KOPT-K1 (cell line): Measurements from ENCODE around the gene STX19.

Experiments
- H3K27ac ChIP-seq: fragments of 200-600 bp; sonication (generic); 2 replicates; pipeline ENCODE4 v1.5.1; 2016; ENCODE audit warnings: antibody characterized with exemption, mild to moderate bottlenecking, low read depth, low read length; ENCODE audit not compliant: poor library complexity, severe bottlenecking
- H3K36me3 ChIP-seq: fragments of 200-600 bp; sonication (generic); 2 replicates; pipeline ENCODE4 v1.5.1; 2017; ENCODE audit warnings: antibody characterized with exemption, mild to moderate bottlenecking, low read length, moderate library complexity; ENCODE audit not compliant: insufficient read depth
- H3K9me3 ChIP-seq: fragments of 200-600 bp; sonication (generic); 2 replicates; pipeline ENCODE4 v1.5.1; 2017; ENCODE audit warnings: antibody characterized with exemption, low read length, mild to moderate bottlenecking; ENCODE audit not compliant: insufficient read depth, poor library complexity, severe bottlenecking

Gene STX19

DNA sequence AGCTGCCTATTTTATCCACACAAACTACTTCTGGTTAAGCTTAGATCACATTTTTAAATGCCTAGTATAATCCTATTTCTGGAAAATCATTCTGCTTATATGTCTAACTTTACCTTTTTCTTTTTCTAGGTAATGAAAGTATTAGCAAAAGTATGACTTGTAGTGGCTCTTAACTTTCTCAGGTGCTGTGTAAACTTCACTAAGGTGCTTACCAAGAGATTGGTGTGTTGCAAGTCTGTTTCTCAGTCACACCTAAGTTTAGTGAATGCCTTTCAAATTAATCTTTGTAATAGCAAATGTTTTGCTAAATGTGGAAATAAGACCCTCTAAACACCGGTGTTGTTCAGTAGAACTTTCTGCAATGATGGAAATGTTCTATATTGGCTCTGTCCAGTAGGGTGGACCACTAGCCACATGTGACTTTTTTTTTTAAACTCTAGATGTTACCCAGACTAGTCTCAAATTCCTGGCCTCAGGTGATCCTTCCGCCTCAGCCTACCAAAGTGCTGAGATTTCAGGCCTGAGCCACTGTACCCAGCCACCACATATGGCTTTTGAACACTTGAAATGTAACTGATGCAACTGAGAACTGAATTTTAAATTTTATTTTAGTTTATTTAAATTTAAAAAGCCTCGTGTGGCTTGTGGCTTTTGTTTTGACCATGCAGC lies 26.4 kb downstream of the STX19 start:
- Histone ChIP-seq H3K9me3 (no peaks in the 10 kb centered on the region), H3K36me3 (no peaks in the 10 kb centered on the region), H3K27ac (no peak overlapping the region)

- Histone ChIP-seq H3K9me3 (no peaks in the 10 kb centered on the region), H3K36me3 (no peaks in the 10 kb centered on the region), H3K27ac (no peak overlapping the region)
These were observed 27.2 kb downstream of the STX19 start for GRCh38 chr3:94001191-94001590.

DNA sequence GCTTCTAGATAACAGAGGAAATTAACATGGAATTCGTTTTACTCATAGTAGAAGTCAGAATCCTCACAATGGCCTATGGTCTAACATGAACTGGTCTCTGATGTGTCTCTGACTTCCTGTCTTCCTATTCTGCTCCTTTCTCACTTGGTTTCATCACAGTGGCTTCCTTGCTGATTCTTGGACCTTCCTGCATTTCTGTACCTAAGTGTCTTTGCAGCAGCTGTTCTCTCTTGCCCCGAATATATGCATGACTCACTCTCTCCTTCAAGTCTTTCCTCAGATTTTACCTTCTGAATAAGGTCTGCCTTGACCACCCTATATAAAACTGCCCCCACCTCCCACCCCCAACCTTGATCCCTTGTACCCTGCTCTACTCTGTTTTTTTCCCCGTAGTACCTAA lies 34.3 kb downstream of the STX19 start:
- Histone ChIP-seq H3K36me3 (no peaks in the 10 kb centered on the region), H3K27ac (no peak overlapping the region), H3K9me3 (no peaks in the 10 kb centered on the region)

- no peak overlapping the region for H3K27ac ChIP-seq
- no peaks in the 10 kb centered on the region for H3K36me3 ChIP-seq
- H3K9me3 ChIP-seq = no peaks in the 10 kb centered on the region
These were observed 36.2 kb downstream of the STX19 start for GRCh38 chr3:93992207-93992606.

GRCh38 chr3:93991631-93992030 lies 36.8 kb downstream of the STX19 start:
- H3K27ac ChIP-seq = no peak overlapping the region
- no peaks in the 10 kb centered on the region for H3K36me3 ChIP-seq
- H3K9me3 ChIP-seq = no peaks in the 10 kb centered on the region

DNA sequence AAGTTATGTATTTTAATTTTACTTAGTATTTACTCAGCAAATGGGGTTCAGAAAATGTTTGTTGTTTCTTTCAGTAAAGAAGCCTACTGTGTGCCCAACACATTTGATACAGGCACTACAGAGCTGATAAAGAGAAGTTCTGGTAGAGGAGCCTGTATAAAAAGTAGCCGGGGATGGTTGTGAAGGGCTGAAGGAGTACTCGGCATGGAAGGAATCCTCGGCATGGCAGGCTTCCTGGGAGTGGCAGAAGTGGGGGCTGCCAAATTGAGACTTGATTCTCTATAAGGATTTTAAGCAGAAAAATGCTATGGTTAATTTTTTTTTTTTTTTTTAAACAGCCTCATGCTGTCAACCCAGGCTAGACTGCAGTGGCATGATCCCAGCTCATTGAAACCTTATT lies 39.2 kb downstream of the STX19 start:
- H3K36me3 ChIP-seq = no peaks in the 10 kb centered on the region
- no peaks in the 10 kb centered on the region for H3K9me3 ChIP-seq
- no peak overlapping the region for H3K27ac ChIP-seq

GRCh38 chr3:93988764-93989163 lies 39.6 kb downstream of the STX19 start:
- no peaks in the 10 kb centered on the region for H3K36me3 ChIP-seq
- H3K9me3 ChIP-seq = no peaks in the 10 kb centered on the region
- H3K27ac ChIP-seq = no peak overlapping the region

GRCh38 chr3:93988283-93988682 lies 40.1 kb downstream of the STX19 start:
- Histone ChIP-seq H3K36me3 (no peaks in the 10 kb centered on the region), H3K27ac (no peak overlapping the region), H3K9me3 (no peaks in the 10 kb centered on the region)

DNA sequence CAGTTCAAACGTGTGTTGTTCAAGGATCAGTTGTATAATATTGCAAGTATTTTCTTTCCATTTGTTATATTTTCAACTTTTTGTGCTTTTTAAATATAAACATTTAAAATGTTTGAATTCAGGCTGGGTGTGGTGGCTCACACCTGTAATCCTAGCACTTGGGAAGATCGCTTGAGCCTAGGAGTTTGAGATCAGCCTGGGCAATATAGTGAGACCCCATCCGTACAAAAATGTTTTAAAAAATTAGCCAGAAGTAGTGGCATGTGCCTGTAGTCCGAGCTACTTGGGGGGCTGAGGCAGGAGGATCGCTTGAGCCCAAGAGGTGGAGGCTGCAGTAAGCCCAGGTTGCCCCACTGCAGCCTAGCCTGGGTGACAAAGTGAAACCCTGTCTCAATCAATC lies 43.8 kb downstream of the STX19 start:
- Histone ChIP-seq H3K9me3 (no peaks in the 10 kb centered on the region), H3K36me3 (no peaks in the 10 kb centered on the region)

DNA sequence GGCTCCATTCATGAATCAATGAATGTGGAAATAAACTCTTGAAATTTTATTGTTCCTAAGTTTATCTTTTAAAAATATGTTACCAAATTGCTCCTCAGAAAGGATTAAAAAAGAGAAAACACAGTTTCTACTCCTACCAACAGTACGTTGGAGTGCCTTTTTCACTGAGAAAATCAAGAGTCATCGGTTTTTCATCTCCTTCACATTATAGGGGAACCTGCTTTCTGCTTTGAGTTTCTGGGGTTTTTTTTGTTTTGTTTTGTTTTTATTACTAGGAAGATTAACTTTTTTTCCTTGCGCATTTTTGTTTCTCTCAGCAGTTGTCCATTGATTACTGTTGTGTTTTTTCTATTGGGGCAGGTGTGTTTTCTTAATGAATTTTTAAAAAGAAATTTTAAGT lies 45.0 kb downstream of the STX19 start:
- Histone ChIP-seq H3K27ac (no peak overlapping the region), H3K9me3 (no peaks in the 10 kb centered on the region), H3K36me3 (no peaks in the 10 kb centered on the region)

More for the DNA sequence above, 43.8 kb downstream of the STX19 start:
- no peak overlapping the region for H3K27ac ChIP-seq

DNA sequence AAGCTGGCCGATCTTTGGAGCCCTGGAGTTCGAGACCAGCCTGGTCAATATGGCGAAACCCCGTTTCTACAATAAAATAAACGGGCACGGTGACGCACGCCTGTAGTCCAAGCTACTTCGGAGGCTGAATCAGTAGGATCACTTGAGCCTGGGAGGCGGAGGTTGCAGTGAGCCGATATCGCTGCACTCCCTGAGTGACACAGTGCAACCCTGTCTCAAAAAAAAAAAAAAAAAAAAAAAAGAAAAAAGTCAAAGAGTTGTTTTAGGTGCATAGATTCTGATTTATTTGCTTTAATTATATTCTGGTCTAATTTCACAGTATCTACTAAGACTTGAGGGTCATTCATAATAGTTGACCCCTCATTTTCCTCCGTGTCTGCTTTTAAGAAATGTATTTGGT lies 46.7 kb downstream of the STX19 start:
- Histone ChIP-seq H3K9me3 (no peaks in the 10 kb centered on the region), H3K36me3 (no peaks in the 10 kb centered on the region), H3K27ac (no peak overlapping the region)

- no peaks in the 10 kb centered on the region for H3K36me3 ChIP-seq
- H3K27ac ChIP-seq = peak within 1 kb of the TSS; percentile 47
- H3K9me3 ChIP-seq = no peaks in the 10 kb centered on the region
These were observed 48.3 kb downstream of the STX19 start, which contains the start of gene ARL13B for GRCh38 chr3:93979850-93980676. Gene ARL13B, plus strand, starts transcription at chr3:93980155. Its CDS starts 269 bp downstream, at chr3:93980424.

DNA sequence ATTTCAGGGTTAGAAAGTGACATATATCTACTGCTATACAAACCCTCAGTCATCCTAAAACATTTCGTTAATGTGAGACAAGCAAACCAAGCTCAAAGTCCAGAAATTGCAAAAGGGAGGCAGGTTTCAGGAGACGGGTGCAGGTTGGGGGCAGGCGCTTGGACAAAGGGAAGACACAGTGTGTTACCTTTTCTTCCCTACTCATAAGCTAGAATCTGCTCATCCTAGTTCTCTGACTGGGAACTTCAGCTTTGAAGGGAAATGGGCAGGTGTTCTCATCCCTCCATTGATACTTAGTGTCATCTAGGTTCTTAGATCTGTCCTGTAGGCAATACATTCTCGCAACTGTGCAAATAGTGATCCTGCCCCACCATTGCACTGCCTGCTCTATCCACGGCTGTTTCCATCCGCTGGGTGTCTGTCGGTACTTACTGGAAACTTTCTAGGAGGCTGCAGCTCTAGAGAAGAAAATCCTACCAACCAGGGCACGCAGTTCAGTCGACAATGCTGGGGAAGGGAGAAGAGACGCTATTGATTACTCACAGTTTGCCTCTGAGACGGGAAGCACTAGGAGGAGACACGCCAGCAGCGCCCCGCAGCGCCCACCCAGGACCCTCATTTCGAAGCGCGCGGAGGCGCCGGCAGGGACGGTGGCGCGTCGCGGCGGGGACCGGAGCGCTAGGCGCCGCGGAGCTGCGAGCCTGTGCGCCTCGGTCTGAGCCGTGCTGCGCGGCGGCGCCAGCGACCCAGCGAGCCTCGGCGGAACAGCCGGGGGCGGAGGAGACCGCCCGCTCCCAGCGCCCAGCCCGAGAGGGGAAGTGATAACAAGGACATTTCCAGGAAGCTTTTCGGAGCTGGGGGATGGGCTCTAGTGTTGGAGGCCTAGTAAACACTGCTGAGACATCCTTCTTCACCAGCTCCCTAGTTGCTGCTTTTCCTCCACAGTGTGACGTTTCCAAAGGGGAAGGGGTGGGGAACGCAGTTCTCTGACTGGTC lies 55.0 kb downstream of the STX19 start, which contains the start of gene PROS1:
TSS of gene PROS1 (minus strand) at position 766 of the 996 bp plus-strand sequence. CDS start at position 619, 147 bp downstream.
- no peak within 1 kb of the TSS for H3K27ac ChIP-seq

DNA sequence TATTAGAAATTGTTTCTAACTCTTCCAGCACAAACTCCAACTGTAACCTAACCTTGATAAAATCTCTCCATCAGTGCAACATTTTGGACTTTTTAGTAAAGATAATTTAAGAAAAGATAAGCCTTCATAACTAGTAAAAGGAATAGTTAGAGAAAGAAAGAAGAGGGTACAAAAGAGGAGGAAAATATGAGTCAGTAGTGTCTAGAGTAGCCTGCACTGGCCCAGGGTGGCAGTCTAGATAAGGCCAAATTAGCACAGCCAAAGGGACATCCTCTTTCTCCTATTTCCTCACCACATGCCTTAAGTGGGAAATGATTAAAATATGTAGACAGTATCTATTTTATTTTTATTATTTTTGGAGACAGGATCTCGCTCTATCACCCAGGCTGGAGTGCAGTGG lies 58.4 kb downstream of the STX19 start:
- Histone ChIP-seq H3K36me3 (no peaks in the 10 kb centered on the region), H3K27ac (no peak overlapping the region), H3K9me3 (no peaks in the 10 kb centered on the region)

More for the DNA sequence above, 55.0 kb downstream of the STX19 start, which contains the start of gene PROS1:
- Histone ChIP-seq H3K36me3 (no peaks in the 10 kb centered on the region), H3K9me3 (no peaks in the 10 kb centered on the region)

GRCh38 chr3:93969443-93969842 lies 59.0 kb downstream of the STX19 start:
- no peaks in the 10 kb centered on the region for H3K36me3 ChIP-seq
- no peak overlapping the region for H3K27ac ChIP-seq
- H3K9me3 ChIP-seq = no peaks in the 10 kb centered on the region
